Glomerular endothelial cell (primary cell): Measurements from ENCODE around the gene SLC39A11. TPM values are rescaled to one million over a fixed set of nuclear protein-coding genes. Genes with fewer than 3 reads are reported as not detected.
"Not testable (repeated sequence)": the region's sequence is repeated elsewhere in the genome, so short reads cannot be mapped to it uniquely, and the experiment has no call there.

Experiments used
- DNase-seq: peaks from one replicate; pipeline ENCODE4 v3.0.0-alpha.2; 2011; ENCODE audit warnings: low read depth, low spot score; ENCODE audit errors: extremely low read depth
- total RNA-seq: library from RNA; depleted of rRNA; stranded (reverse); fragments of >200 nt; gene quantifications from 2 replicates; pipeline ENCODE4 v1.2.3, GENCODE V29; 2015

The SLC39A11 gene
- total RNA-seq, 1 donor from 2014 or later: 5.8 TPM

- DNase-seq: no peak
These were observed 281.4 kb downstream of the SLC39A11 start for GRCh38 chr17:72810991-72811508.

GRCh38 chr17:72806011-72806410, 286.5 kb downstream of the SLC39A11 start:
- DNase-seq: no peak

- no peak for DNase-seq
These were observed 287.4 kb downstream of the SLC39A11 start for GRCh38 chr17:72804949-72805707.

GRCh38 chr17:72802726-72803125, 289.8 kb downstream of the SLC39A11 start:
- DNase-seq: no peak

GRCh38 chr17:72797142-72797541, 295.3 kb downstream of the SLC39A11 start:
- no peak for DNase-seq

- no peak for DNase-seq
These were observed 296.5 kb downstream of the SLC39A11 start for GRCh38 chr17:72795941-72796340.

- no peak for DNase-seq
These were observed 298.3 kb downstream of the SLC39A11 start for GRCh38 chr17:72794152-72794551.

- DNase-seq: no peak
These were observed 299.7 kb downstream of the SLC39A11 start for GRCh38 chr17:72792771-72793170.

GRCh38 chr17:72790190-72790589, 302.3 kb downstream of the SLC39A11 start:
- no peak for DNase-seq

- DNase-seq: no peak
These were observed 302.8 kb downstream of the SLC39A11 start for GRCh38 chr17:72789711-72790110.

GRCh38 chr17:72788950-72789585, 303.4 kb downstream of the SLC39A11 start:
- no peak for DNase-seq

GRCh38 chr17:72786209-72786608, 306.3 kb downstream of the SLC39A11 start:
- no peak for DNase-seq

GRCh38 chr17:72782985-72783701, 309.3 kb downstream of the SLC39A11 start:
- no peak for DNase-seq

- not testable (repeated sequence) for DNase-seq
These were observed 310.1 kb downstream of the SLC39A11 start for GRCh38 chr17:72782437-72782836.

GRCh38 chr17:72778169-72779151, 314.0 kb downstream of the SLC39A11 start:
- DNase-seq: no peak

GRCh38 chr17:72775919-72776318, 316.6 kb downstream of the SLC39A11 start:
- DNase-seq: no peak

- DNase-seq: no peak
These were observed 317.3 kb downstream of the SLC39A11 start for GRCh38 chr17:72775237-72775636.

GRCh38 chr17:72774236-72774635, 318.3 kb downstream of the SLC39A11 start:
- no peak for DNase-seq

GRCh38 chr17:72773225-72773624, 319.3 kb downstream of the SLC39A11 start:
- not testable (repeated sequence) for DNase-seq

GRCh38 chr17:72772331-72772821, 320.1 kb downstream of the SLC39A11 start:
- no peak for DNase-seq
